Bronchial epithelial cell (primary cell): ENCODE data around the gene ZNF445. TPM values are rescaled to one million over a fixed set of nuclear protein-coding genes. Genes with fewer than 3 reads are reported as not detected.
A peak's percentile ranks its signal among the peaks of the same experiment; 100 is the strongest.
"Not testable (repeated sequence)": the region's sequence is repeated elsewhere in the genome, so short reads cannot be mapped to it uniquely, and the experiment has no call there.

Experiments
- DNase-seq: peaks from one replicate; pipeline ENCODE4 v3.0.0-alpha.2; 2010; ENCODE audit warnings: low read depth
- FAIRE-seq: peaks from 2 replicates; lab custom pipeline; 2011; peaks lifted over from hg19 to GRCh38; lab: Jason Lieb, UNC
- H3K27me3 ChIP-seq: 2 replicates; pipeline ENCODE4 v1.5.1; 2011; ENCODE audit warnings: low read length; ENCODE audit not compliant: control insufficient read depth, insufficient read depth
- H3K36me3 ChIP-seq: 2 replicates; pipeline ENCODE4 v1.5.1; 2011; ENCODE audit warnings: low read length; ENCODE audit not compliant: control insufficient read depth, insufficient read depth
- H3K4me3 ChIP-seq: 2 replicates; pipeline ENCODE4 v1.5.1; 2011; ENCODE audit warnings: mild to moderate bottlenecking, low read depth, low read length, control low read depth
- CTCF ChIP-seq: IDR thresholded peaks from 2 replicates; pipeline ENCODE4 v1.5.1; 2011; ENCODE audit warnings: mild to moderate bottlenecking, moderate library complexity, low read length, control low read depth, inconsistent platforms; ENCODE audit not compliant: insufficient read depth, severe bottlenecking
- total RNA-seq: library from RNA; depleted of rRNA; stranded (reverse); fragments of >200 nt; gene quantifications from 2 replicates; pipeline ENCODE4 v1.2.1, GENCODE V29; 2014

Gene ZNF445
- total RNA-seq, 1 donor from 2014 or later: 5.8 TPM

- no peak for FAIRE-seq
- H3K4me3 ChIP-seq: no peak overlapping the region
- no peak for TF ChIP-seq CTCF
- H3K27me3 ChIP-seq: no peaks in the 10 kb centered on the region
- DNase-seq: no peak
- no peaks in the 10 kb centered on the region for H3K36me3 ChIP-seq
Measured at GRCh38 chr3:44419116-44419922, 58.2 kb downstream of the ZNF445 start.

- Histone ChIP-seq H3K4me3 (no peak overlapping the region), H3K36me3 (no peaks in the 10 kb centered on the region), H3K27me3 (no peaks in the 10 kb centered on the region)
- peak; percentile 22 for TF ChIP-seq CTCF
- no peak for FAIRE-seq
- DNase-seq: no peak
Measured at GRCh38 chr3:44418549-44418948, 58.9 kb downstream of the ZNF445 start.

GRCh38 chr3:44418118-44418517 is 59.4 kb downstream of the ZNF445 start:
- H3K36me3 ChIP-seq, DNase-seq, FAIRE-seq: not testable (repeated sequence)

GRCh38 chr3:44416031-44417030 is 61.1 kb downstream of the ZNF445 start:
- no peaks in the 10 kb centered on the region for H3K36me3 ChIP-seq
- DNase-seq (no peak), FAIRE-seq (no peak)
- H3K27me3 ChIP-seq: no peaks in the 10 kb centered on the region
- no peak overlapping the region for H3K4me3 ChIP-seq
- TF ChIP-seq CTCF: no peak

More at GRCh38 chr3:44418118-44418517, 59.4 kb downstream of the ZNF445 start:
- H3K4me3 ChIP-seq, H3K27me3 ChIP-seq: not testable (repeated sequence)

GRCh38 chr3:44415421-44415820 is 62.0 kb downstream of the ZNF445 start:
- no peaks in the 10 kb centered on the region for H3K36me3 ChIP-seq
- no peak overlapping the region for H3K4me3 ChIP-seq
- FAIRE-seq (no peak), DNase-seq (no peak)
- no peaks in the 10 kb centered on the region for H3K27me3 ChIP-seq
- TF ChIP-seq CTCF: no peak
